22Rv1 (cell line): Measurements from ENCODE around the gene MIER3.
A peak's percentile ranks its signal among the peaks of the same experiment; 100 is the strongest.

ENCODE experiments used
- H3K27ac ChIP-seq: fragments of 450-650 bp; 2 replicates; pipeline ENCODE4 v1.5.1; 2017
- CTCF ChIP-seq: fragments of 450-650 bp; IDR thresholded peaks from 2 replicates; pipeline ENCODE4 v1.5.1; 2017; ENCODE audit warnings: mild to moderate bottlenecking
- ZFX ChIP-seq: fragments of 450-650 bp; IDR thresholded peaks from 2 replicates; pipeline ENCODE4 v1.6.1; 2017; ENCODE audit warnings: antibody characterized with exemption, borderline replicate concordance

The MIER3 gene

GRCh38 chr5:56961746-56962145, 9.8 kb upstream of the MIER3 start:
- H3K27ac ChIP-seq = no peak overlapping the region
- TF ChIP-seq ZFX (no peak), CTCF (no peak)

DNA sequence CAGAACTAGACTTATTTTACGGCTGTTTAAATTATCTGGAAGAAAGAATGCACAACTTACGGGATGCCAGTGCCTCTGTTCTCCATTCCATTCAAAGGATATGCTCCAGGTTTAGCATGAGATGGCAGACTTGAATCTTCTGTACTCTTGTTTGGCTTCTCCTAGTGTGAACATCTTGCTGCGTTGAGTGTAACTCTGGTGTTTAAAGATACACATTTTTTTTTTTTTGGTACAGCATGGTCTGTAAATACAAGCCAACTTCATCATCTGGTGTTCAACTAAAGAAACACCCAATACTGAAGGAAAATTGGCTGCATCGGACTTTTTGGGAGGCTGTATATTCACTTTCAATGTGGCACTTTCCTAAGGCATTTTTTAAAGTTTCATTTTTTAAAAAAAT, 7.4 kb upstream of the MIER3 start:
- TF ChIP-seq CTCF = no peak
- TF ChIP-seq ZFX = no peak
- H3K27ac ChIP-seq = no peak overlapping the region

GRCh38 chr5:56958595-56958994, 6.7 kb upstream of the MIER3 start:
- no peak overlapping the region for H3K27ac ChIP-seq
- TF ChIP-seq ZFX = no peak
- TF ChIP-seq CTCF = no peak

- TF ChIP-seq CTCF (no peak), ZFX (no peak)
- no peak overlapping the region for H3K27ac ChIP-seq
These were observed 2.3 kb upstream of the MIER3 start for GRCh38 chr5:56954262-56954661.

DNA sequence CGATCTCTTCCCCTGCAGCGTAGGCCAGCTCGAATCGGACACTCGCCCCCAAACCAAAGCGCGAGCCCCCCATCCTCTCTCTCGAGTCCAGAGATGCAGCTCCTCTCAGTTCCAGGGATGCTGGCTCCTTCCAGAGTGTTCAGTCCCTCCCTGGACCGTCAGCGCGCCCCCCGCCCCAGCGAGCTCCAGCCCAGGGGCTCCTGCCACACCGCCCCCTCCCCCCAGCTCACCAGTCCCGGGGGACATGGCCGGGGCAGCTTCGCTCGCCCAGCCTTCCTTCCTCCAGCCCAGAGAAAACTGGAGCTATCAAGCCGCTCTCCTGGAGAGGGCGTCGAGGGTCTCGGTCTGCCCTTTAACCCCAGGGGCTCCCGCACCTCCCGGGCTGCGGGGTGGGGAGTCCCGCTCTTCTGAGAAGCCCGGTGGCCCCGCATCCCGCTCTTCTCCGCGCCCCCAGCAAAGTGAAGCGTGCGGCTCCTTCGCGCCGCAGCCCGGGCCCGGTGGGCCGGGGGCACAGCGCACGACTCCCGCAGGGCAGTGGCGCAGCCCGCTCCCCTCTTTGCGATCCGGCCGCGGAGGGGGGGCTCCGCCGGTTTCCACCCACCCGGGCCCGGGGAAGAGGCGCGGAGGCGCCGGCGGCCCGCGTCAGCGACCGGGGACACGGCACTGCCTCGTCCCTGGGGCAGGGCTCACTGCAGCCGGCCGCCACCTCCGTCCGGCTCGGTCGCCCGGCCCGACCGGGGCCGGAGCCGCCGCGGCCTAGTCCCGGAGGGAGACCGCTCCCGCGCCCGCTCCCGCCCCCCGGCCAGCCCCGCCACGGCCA, 587 bp downstream of the MIER3 start:
- H3K27ac ChIP-seq = peak overlapping the region; percentile 67
- TF ChIP-seq CTCF (peak; percentile 17; the same call in 1 of the 2 replicates), ZFX (no peak)

- TF ChIP-seq CTCF (no peak), ZFX (no peak)
- H3K27ac ChIP-seq = no peak overlapping the region
These were observed 1.2 kb downstream of the MIER3 start for GRCh38 chr5:56950626-56951125.

GRCh38 chr5:56947052-56947451, 4.9 kb downstream of the MIER3 start:
- no peak overlapping the region for H3K27ac ChIP-seq
- no peak for TF ChIP-seq CTCF
- no peak for TF ChIP-seq ZFX
